ENCODE data around the gene WIPF2. TPM values are rescaled to one million over a fixed set of nuclear protein-coding genes. Genes with fewer than 3 reads are reported as not detected.

WIPF2 gene
- total and polyA plus RNA-seq, 2 donors (not counting 3 experiments of a cell fraction or from before 2014, with no cell fraction given) = 8.4 to 30.4 TPM

GRCh38 chr17:40198576-40198975 is 20.5 kb upstream of the WIPF2 start:
- peaks cover 0 to 2% of the 10 kb centered on the region in 2 experiments for H3K27me3 ChIP-seq (ENCODE audit: control insufficient read depth in 2 of 2, insufficient read depth in 2 of 2, low read length in 2 of 2)
- dilution Hi-C loops (cut with MboI; ENCODE audit: extremely low pct_ligation_motif_present, low sequenced_read_pairs) (no loop called here), intact Hi-C loops (cut with micrococcal nuclease) (no loop called here)
- no peak for DNase-seq (ENCODE audit: low read depth, low spot score)
- no peaks in the 10 kb centered on the region for H3K79me2 ChIP-seq (ENCODE audit: control insufficient read depth, insufficient read depth, low read length)
- ChIA-PET POLR2A (no interaction called here), CTCF (interaction anchor here (1.0 to 5.9 kb wide), 7 partner anchors 7 to 219 kb away, joined by 3 to 128 read pairs (median 4); partner anchors contain the start of genes CDC6, TOP2A and WIPF2)
- H3K36me3 ChIP-seq (ENCODE audit: control insufficient read depth in 2 of 2, extremely low read depth in 1 of 2, insufficient read depth in 2 of 2, low read length in 2 of 2) = no peaks in the 10 kb centered on the region
- no peak overlapping the region for H3K4me3 ChIP-seq (replicated peaks in 1 of 3; ENCODE audit: insufficient read depth in 1 of 3, low read depth in 1 of 3, low read length in 3 of 3)
- H3K9me1 ChIP-seq (replicated peaks; ENCODE audit: control insufficient read depth, extremely low read depth, insufficient read depth, low read length) = no peaks in the 10 kb centered on the region
- no peak for FAIRE-seq
- H3K9ac ChIP-seq (replicated peaks; ENCODE audit: extremely low read depth, insufficient read depth, low read length) = no peak overlapping the region
- H2AFZ ChIP-seq (ENCODE audit: low read depth, low read length) = no peak overlapping the region
- no peaks in the 10 kb centered on the region for H3K9me3 ChIP-seq (replicated peaks; ENCODE audit: control insufficient read depth, insufficient read depth, low read length)
- peaks cover 10% of the 10 kb centered on the region for H3K4me1 ChIP-seq (ENCODE audit: control insufficient read depth, extremely low read depth, insufficient read depth, low read length)
- no peak overlapping the region for H3K27ac ChIP-seq (ENCODE audit: insufficient read depth, low read depth, low read length)
- no TSS peak for BruUV-seq (replicated peaks)
- H3K4me2 ChIP-seq (ENCODE audit: insufficient read depth, low read length) = no peak overlapping the region
- no peaks in the 10 kb centered on the region for H4K20me1 ChIP-seq (replicated peaks; ENCODE audit: control insufficient read depth, extremely low read depth, insufficient read depth, low read length)
- TF ChIP-seq FOS (IDR thresholded peaks at IDR 0.05; ENCODE audit: borderline replicate concordance, insufficient read depth, low read length) (no peak), EZH2 (IDR thresholded peaks at IDR 0.05; ENCODE audit: borderline replicate concordance, low read depth, low read length, severe bottlenecking) (no peak), CTCF (IDR thresholded peaks at IDR 0.05; ENCODE audit: extremely low read depth in 1 of 2, insufficient read depth in 1 of 2, low read depth in 1 of 2, low read length in 2 of 2) (no peak), POLR2A (IDR thresholded peaks at IDR 0.05; ENCODE audit: low read depth, low read length) (no peak), GATA2 (IDR thresholded peaks at IDR 0.05; ENCODE audit: insufficient read depth, insufficient read length, low read depth, low read length) (no peak), MAX (IDR thresholded peaks at IDR 0.05; ENCODE audit: insufficient read depth, insufficient read length) (no peak)

Data from endothelial cell of umbilical vein (primary cell).